ENCODE measurements around the gene NUMB.

GRCh38 chr14:73427516-73428264 is 30.7 kb downstream of the NUMB start:
- no peak for TF ChIP-seq GATA2 (IDR thresholded peaks at IDR 0.05; ENCODE audit: low read depth, low read length)
- no peak for TF ChIP-seq GATA3 (IDR thresholded peaks at IDR 0.05; ENCODE audit: low read depth, low read length)
